GM21528 (cell line): ENCODE results near the gene OR2A1.
"Not testable (repeated sequence)": the region's sequence is repeated elsewhere in the genome, so short reads cannot be mapped to it uniquely, and the experiment has no call there.

Experiments used
- ATAC-seq: cut with Tn5 transposase; IDR thresholded peaks from one replicate; pipeline ENCODE4 v1.9.1; 2021; ENCODE audit warnings: mild to moderate bottlenecking, moderate library complexity; ENCODE audit not compliant: unreplicated experiment, low FRiP score

Gene OR2A1

GRCh38 chr7:144321677-144322206 lies 9.5 kb downstream of the OR2A1 start:
- not testable (repeated sequence) for ATAC-seq

DNA sequence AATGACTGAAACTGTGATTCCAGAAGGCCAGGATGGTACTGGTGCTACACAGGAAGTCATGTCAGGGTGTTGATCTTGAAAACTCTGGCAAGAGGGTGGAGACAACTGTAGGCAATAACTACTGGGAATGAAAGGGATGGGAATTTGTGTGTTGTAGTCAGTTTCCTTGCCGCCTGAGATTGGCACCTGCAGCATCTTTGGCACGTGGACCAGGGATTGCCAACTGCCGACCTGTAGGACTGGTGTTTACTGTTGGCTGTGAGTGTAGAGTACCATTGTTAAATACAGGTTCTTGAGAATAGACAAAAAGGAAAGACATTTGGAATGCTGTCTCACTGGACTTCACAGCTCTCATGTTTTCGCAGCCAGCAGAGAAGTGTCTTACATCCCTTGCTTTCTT lies 11.1 kb downstream of the OR2A1 start:
- ATAC-seq: not testable (repeated sequence)

DNA sequence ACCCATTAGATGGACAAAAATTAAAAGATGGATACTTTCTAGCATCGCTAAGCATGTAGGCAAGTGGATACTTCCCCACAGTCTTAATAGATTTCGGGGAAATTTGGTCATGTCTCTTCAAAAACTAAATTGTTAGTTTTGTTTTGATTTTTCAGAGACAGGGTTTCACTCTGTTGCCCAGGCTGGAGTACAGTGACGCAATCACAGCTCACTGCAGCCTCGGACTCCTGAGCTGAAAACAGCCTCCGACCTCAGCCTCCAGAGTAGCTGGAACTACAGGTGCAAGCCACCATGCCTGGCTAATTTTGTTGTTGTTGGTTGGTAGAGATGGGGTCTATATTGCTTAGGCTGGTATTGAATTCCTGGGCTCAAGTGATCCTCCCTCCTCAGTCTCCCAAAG lies 13.6 kb downstream of the OR2A1 start:
- not testable (repeated sequence) for ATAC-seq

GRCh38 chr7:144330044-144330443 lies 17.8 kb downstream of the OR2A1 start:
- ATAC-seq: not testable (repeated sequence)

GRCh38 chr7:144331221-144331995 lies 19.2 kb downstream of the OR2A1 start:
- peak; percentile 43 for ATAC-seq

DNA sequence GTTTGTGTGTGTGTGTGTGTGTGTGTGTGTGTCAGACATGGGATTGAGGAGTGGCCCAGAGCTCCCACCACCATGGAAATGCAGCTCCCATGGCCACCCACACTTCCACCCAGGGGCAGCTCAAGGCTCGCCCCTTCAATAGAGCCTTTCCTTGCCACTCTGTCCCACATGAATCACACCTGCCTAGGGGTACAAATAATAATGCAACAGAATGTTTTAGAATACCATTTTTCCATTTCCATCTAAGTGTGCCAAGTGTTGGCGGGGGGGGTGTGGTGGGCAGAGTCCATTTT lies 19.7 kb downstream of the OR2A1 start:
- not testable (repeated sequence) for ATAC-seq

GRCh38 chr7:144348625-144349024 lies 36.4 kb downstream of the OR2A1 start:
- peak; percentile 40 for ATAC-seq

DNA sequence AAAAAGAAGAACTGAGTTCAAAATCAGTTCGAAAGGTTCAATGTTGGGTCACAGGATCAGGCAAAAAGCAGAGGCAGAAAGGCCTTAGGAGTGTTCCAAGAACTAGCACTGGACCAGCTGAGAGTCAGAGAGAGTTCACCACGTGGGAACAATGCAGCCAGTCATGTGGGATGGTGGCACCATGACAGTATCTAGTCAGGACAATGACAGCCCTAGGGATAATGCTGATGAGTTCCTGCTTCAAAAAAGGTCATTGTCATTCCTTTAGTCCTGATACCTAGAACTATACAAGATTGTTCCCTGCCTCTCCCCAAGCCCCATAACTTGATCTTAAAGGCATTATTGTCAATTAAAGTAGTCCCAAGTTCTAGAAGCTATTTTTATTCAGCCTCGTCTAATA lies 39.4 kb downstream of the OR2A1 start:
- not testable (repeated sequence) for ATAC-seq

GRCh38 chr7:144355176-144355822 lies 43.1 kb downstream of the OR2A1 start, which contains the start of gene ARHGEF5:
Gene ARHGEF5 (plus strand): TSS chr7:144355402. CDS start chr7:144362670, 7,268 bp downstream.
- ATAC-seq: peak; percentile 84

GRCh38 chr7:144356185-144356584 lies 44.0 kb downstream of the OR2A1 start:
- not testable (repeated sequence) for ATAC-seq

DNA sequence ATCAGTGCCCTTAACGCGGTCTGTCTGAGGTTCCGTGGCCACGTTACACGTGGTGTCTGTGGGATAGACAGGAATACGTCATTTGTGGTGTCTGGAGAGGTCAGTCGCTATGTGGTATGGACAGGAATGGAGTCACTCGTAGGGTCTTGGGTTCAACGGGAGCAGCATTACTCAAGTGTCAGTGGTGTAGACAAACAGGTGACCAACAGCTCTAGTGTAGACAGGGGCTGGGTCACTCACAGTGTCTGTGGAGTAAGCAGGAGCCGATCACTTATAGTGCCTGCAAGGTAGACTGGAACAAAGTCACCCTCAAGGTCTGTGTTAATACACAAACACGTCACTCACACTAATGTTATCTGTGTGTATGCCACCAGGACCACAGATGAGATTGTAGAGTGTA lies 44.6 kb downstream of the OR2A1 start:
- not testable (repeated sequence) for ATAC-seq

GRCh38 chr7:144362061-144362460 lies 49.8 kb downstream of the OR2A1 start:
- not testable (repeated sequence) for ATAC-seq

- ATAC-seq: not testable (repeated sequence)
Measured at GRCh38 chr7:144365523-144365922, 53.3 kb downstream of the OR2A1 start.

DNA sequence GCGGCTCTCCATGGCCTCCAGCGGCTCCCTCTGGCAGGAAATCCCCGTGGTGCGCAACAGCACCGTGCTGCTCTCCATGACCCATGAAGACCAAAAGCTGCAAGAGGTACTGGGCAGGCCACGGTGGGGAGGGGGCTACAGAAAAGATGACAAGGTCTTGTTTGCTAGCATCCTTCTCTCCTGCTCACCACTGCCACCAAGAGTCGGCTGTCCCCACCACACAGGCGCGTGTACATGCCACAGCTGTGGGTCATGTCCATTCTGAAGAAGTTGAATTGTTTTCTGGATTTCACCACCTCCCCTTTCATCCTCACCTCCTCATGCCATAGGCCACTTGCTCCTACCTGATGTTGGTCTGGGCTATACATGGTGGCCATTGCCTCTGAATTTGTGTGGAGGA lies 55.0 kb downstream of the OR2A1 start:
- ATAC-seq: not testable (repeated sequence)

DNA sequence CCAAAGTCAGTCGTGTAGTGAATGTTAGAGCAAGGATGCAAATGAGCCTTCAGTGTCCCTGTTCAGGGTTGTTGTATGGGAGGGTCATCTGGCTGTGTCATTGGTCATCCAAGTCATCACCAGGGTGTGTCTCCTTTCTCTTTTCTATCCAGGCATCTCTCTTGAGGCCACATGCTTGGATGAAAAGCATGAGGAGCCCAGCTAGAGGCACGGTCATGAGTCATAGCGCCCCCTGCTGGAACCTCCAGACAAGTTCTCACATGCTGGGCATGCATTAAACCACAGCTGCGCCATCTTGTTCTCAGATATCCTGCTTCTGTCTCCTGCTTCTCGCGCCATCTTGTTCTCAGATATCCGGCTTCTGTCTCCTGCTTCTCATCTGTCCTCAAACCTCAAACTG lies 57.0 kb downstream of the OR2A1 start:
- not testable (repeated sequence) for ATAC-seq
